ENCODE measurements around the gene AMPH. TPM values are rescaled to one million over a fixed set of nuclear protein-coding genes. Genes with fewer than 3 reads are reported as not detected.
"Not testable (repeated sequence)": the region's sequence is repeated elsewhere in the genome, so short reads cannot be mapped to it uniquely, and the experiment has no call there.

Gene AMPH
- polyA plus RNA-seq, 6 donors from 2014 or later, result 0.16 TPM; not detected in 5

GRCh38 chr7:38592737-38593288, 38.4 kb downstream of the AMPH start:
- DNase-seq (no peak), ATAC-seq (ENCODE audit: low read depth in 2 of 2) (no peak)
- Mint-ChIP-seq H3K9me3 (peaks cover 0 to 5% (median 0%) of the 10 kb centered on the region in 7 donors), H3K27ac (no peak overlapping the region), H3K27me3 (peaks cover 10 to 28% (median 11%) of the 10 kb centered on the region in 3 donors), H3K4me1 (no peaks in the 10 kb centered on the region), H3K36me3 (no peaks in the 10 kb centered on the region), H3K4me3 (no peak overlapping the region)

- no peaks in the 10 kb centered on the region for H3K4me1 Mint-ChIP-seq
- no peaks in the 10 kb centered on the region for H3K36me3 Mint-ChIP-seq
- H3K27ac Mint-ChIP-seq, result no peak overlapping the region
- ATAC-seq (ENCODE audit: low read depth in 2 of 2) (no peak), DNase-seq (no peak)
- H3K27me3 Mint-ChIP-seq, result peaks cover 15 to 30% (median 25%) of the 10 kb centered on the region in 3 donors
- peaks cover 0 to 2% (median 0%) of the 10 kb centered on the region in 7 donors for H3K9me3 Mint-ChIP-seq
- H3K4me3 Mint-ChIP-seq, result no peak overlapping the region
Measured at GRCh38 chr7:38585572-38586354, 45.4 kb downstream of the AMPH start.

GRCh38 chr7:38584443-38585210, 46.5 kb downstream of the AMPH start:
- Mint-ChIP-seq H3K27ac (no peak overlapping the region), H3K4me3 (no peak overlapping the region), H3K4me1 (no peaks in the 10 kb centered on the region), H3K36me3 (no peaks in the 10 kb centered on the region), H3K27me3 (peaks cover 15 to 30% (median 23%) of the 10 kb centered on the region in 3 donors), H3K9me3 (no peaks in the 10 kb centered on the region)
- ATAC-seq (ENCODE audit: low read depth in 2 of 2) (no peak), DNase-seq (no peak)

GRCh38 chr7:38580485-38580884, 50.7 kb downstream of the AMPH start:
- peaks cover 0 to 14% (median 7%) of the 10 kb centered on the region in 7 donors for H3K9me3 Mint-ChIP-seq
- H3K4me3 Mint-ChIP-seq, result no peak overlapping the region
- peaks cover 0 to 11% of the 10 kb centered on the region in 2 donors for H3K36me3 Mint-ChIP-seq
- no peak for DNase-seq
- peaks cover 26 to 29% (median 27%) of the 10 kb centered on the region in 3 donors for H3K27me3 Mint-ChIP-seq
- no peak overlapping the region for H3K27ac Mint-ChIP-seq
- H3K4me1 Mint-ChIP-seq, result no peaks in the 10 kb centered on the region
- ATAC-seq (ENCODE audit: low read depth in 2 of 2), result no peak

GRCh38 chr7:38574086-38574485, 57.1 kb downstream of the AMPH start:
- Mint-ChIP-seq H3K27me3 (peaks cover 8 to 15% (median 11%) of the 10 kb centered on the region in 3 donors), H3K9me3 (peaks cover 0 to 22% (median 13%) of the 10 kb centered on the region in 7 donors), H3K27ac (no peak overlapping the region)

GRCh38 chr7:38571620-38572019, 59.6 kb downstream of the AMPH start:
- DNase-seq; H3K27ac Mint-ChIP-seq; H3K27me3 Mint-ChIP-seq; H3K4me1 Mint-ChIP-seq; H3K4me3 Mint-ChIP-seq; ATAC-seq (ENCODE audit: low read depth in 2 of 2): not testable (repeated sequence)
- H3K36me3 Mint-ChIP-seq, result peaks cover 0 to 13% of the 10 kb centered on the region in 2 donors
- H3K9me3 Mint-ChIP-seq, result peaks cover 0 to 21% (median 11%) of the 10 kb centered on the region in 7 donors

More at GRCh38 chr7:38574086-38574485, 57.1 kb downstream of the AMPH start:
- Mint-ChIP-seq H3K4me3 (no peak overlapping the region), H3K36me3 (peaks cover 0 to 13% of the 10 kb centered on the region in 2 donors), H3K4me1 (no peaks in the 10 kb centered on the region)
- no peak for DNase-seq
- no peak for ATAC-seq (ENCODE audit: low read depth in 2 of 2)

GRCh38 chr7:38568497-38568896, 62.7 kb downstream of the AMPH start:
- no peaks in the 10 kb centered on the region for H3K4me1 Mint-ChIP-seq
- H3K27me3 Mint-ChIP-seq, result peaks cover 5 to 16% (median 7%) of the 10 kb centered on the region in 3 donors
- no peak overlapping the region for H3K27ac Mint-ChIP-seq
- no peak overlapping the region for H3K4me3 Mint-ChIP-seq
- ATAC-seq (ENCODE audit: low read depth in 2 of 2) (no peak), DNase-seq (no peak)
- H3K36me3 Mint-ChIP-seq, result no peaks in the 10 kb centered on the region
- H3K9me3 Mint-ChIP-seq, result peaks cover 0 to 7% (median 0%) of the 10 kb centered on the region in 7 donors

- DNase-seq, result no peak
- ATAC-seq (ENCODE audit: low read depth in 2 of 2), result no peak
- Mint-ChIP-seq H3K4me3 (no peak overlapping the region), H3K9me3 (peaks cover 0 to 7% (median 0%) of the 10 kb centered on the region in 7 donors), H3K36me3 (no peaks in the 10 kb centered on the region), H3K27me3 (peaks cover 11 to 26% (median 16%) of the 10 kb centered on the region in 3 donors), H3K4me1 (no peaks in the 10 kb centered on the region), H3K27ac (no peak overlapping the region)
Measured at GRCh38 chr7:38565289-38565688, 65.9 kb downstream of the AMPH start.

GRCh38 chr7:38563741-38564140, 67.4 kb downstream of the AMPH start:
- no peaks in the 10 kb centered on the region for H3K36me3 Mint-ChIP-seq
- H3K27me3 Mint-ChIP-seq, result peaks cover 11 to 26% (median 16%) of the 10 kb centered on the region in 3 donors
- H3K9me3 Mint-ChIP-seq, result peaks cover 0 to 10% (median 0%) of the 10 kb centered on the region in 7 donors
- ATAC-seq (ENCODE audit: low read depth in 2 of 2) (no peak), DNase-seq (no peak)
- no peak overlapping the region for H3K4me3 Mint-ChIP-seq
- H3K27ac Mint-ChIP-seq, result no peak overlapping the region
- H3K4me1 Mint-ChIP-seq, result no peaks in the 10 kb centered on the region

- H3K4me3 Mint-ChIP-seq, result no peak overlapping the region
- no peak overlapping the region for H3K27ac Mint-ChIP-seq
- peaks cover 17 to 26% (median 18%) of the 10 kb centered on the region in 3 donors for H3K27me3 Mint-ChIP-seq
- DNase-seq (no peak), ATAC-seq (ENCODE audit: low read depth in 2 of 2) (no peak)
- H3K4me1 Mint-ChIP-seq, result no peaks in the 10 kb centered on the region
- no peaks in the 10 kb centered on the region for H3K36me3 Mint-ChIP-seq
- H3K9me3 Mint-ChIP-seq, result peaks cover 0 to 3% (median 0%) of the 10 kb centered on the region in 7 donors
Measured at GRCh38 chr7:38561166-38561565, 70.0 kb downstream of the AMPH start.

- Mint-ChIP-seq H3K36me3 (no peaks in the 10 kb centered on the region), H3K27ac (no peak overlapping the region), H3K9me3 (peaks cover 0 to 3% (median 0%) of the 10 kb centered on the region in 7 donors), H3K27me3 (peaks cover 7 to 20% (median 16%) of the 10 kb centered on the region in 3 donors), H3K4me1 (no peaks in the 10 kb centered on the region), H3K4me3 (no peak overlapping the region)
- ATAC-seq (ENCODE audit: low read depth in 2 of 2) (no peak), DNase-seq (no peak)
Measured at GRCh38 chr7:38558761-38559345, 72.3 kb downstream of the AMPH start.

- H3K27me3 Mint-ChIP-seq, result peaks cover 18 to 24% (median 22%) of the 10 kb centered on the region in 3 donors
- ATAC-seq (ENCODE audit: low read depth in 2 of 2), result no peak
- H3K9me3 Mint-ChIP-seq, result no peaks in the 10 kb centered on the region
- H3K36me3 Mint-ChIP-seq, result no peaks in the 10 kb centered on the region
- no peaks in the 10 kb centered on the region for H3K4me1 Mint-ChIP-seq
- no peak for DNase-seq
- H3K27ac Mint-ChIP-seq, result no peak overlapping the region
- H3K4me3 Mint-ChIP-seq, result no peak overlapping the region
Measured at GRCh38 chr7:38554586-38554985, 76.6 kb downstream of the AMPH start.

GRCh38 chr7:38550836-38551235, 80.3 kb downstream of the AMPH start:
- DNase-seq (no peak), ATAC-seq (ENCODE audit: low read depth in 2 of 2) (no peak)
- H3K4me3 Mint-ChIP-seq, result no peak overlapping the region
- H3K27me3 Mint-ChIP-seq, result peaks cover 21 to 42% (median 23%) of the 10 kb centered on the region in 3 donors
- no peaks in the 10 kb centered on the region for H3K4me1 Mint-ChIP-seq
- no peaks in the 10 kb centered on the region for H3K9me3 Mint-ChIP-seq
- H3K27ac Mint-ChIP-seq, result no peak overlapping the region
- H3K36me3 Mint-ChIP-seq, result no peaks in the 10 kb centered on the region

Data from naive B cell (primary cell).